ENCODE measurements around the gene GRAP. TPM values are rescaled to one million over a fixed set of nuclear protein-coding genes. Genes with fewer than 3 reads are reported as not detected.
"Not testable (repeated sequence)": the region's sequence is repeated elsewhere in the genome, so short reads cannot be mapped to it uniquely, and the experiment has no call there.

GRAP gene
- total and polyA plus RNA-seq, 5 donors = 2.3 to 4.1 (median 3.2) TPM

GRCh38 chr17:19023209-19023999, 23.4 kb downstream of the GRAP start:
- no peak for ATAC-seq
- WGBS = 76% methylated on average over 9 of the region's 9 CpGs
- H3K4me3 ChIP-seq (ENCODE audit: low read length) = no peak overlapping the region
- intact Hi-C loops (cut with DNase I) = no loop called here
- no peaks in the 10 kb centered on the region for H3K4me1 ChIP-seq (ENCODE audit: control insufficient read depth, insufficient read depth, low read length)
- H3K9me3 ChIP-seq (ENCODE audit: control insufficient read depth, low read length) = no peaks in the 10 kb centered on the region
- peak in 2 of 3 donors; percentile 4 to 24 for DNase-seq
- no peak overlapping the region for H3K27ac ChIP-seq (ENCODE audit: low read length)
- H3K27me3 ChIP-seq (ENCODE audit: control insufficient read depth, insufficient read depth) = no peaks in the 10 kb centered on the region

GRCh38 chr17:19022747-19023146, 24.0 kb downstream of the GRAP start:
- H3K9me3 ChIP-seq (ENCODE audit: control insufficient read depth, low read length) = no peaks in the 10 kb centered on the region
- ATAC-seq (no peak), DNase-seq (peak in 2 of 3 donors; percentile 7 to 38)
- H3K4me1 ChIP-seq (ENCODE audit: control insufficient read depth, insufficient read depth, low read length) = no peaks in the 10 kb centered on the region
- no peak overlapping the region for H3K4me3 ChIP-seq (ENCODE audit: low read length)
- no peaks in the 10 kb centered on the region for H3K27me3 ChIP-seq (ENCODE audit: control insufficient read depth, insufficient read depth)
- intact Hi-C loops (cut with DNase I) = no loop called here
- WGBS = 80% methylated on average over 6 of the region's 6 CpGs
- no peak overlapping the region for H3K27ac ChIP-seq (ENCODE audit: low read length)

- intact Hi-C loops (cut with DNase I) = no loop called here
- 93% methylated on average over 5 of the region's 5 CpGs for WGBS
- peak in 2 of 3 donors; percentile 2 to 25 for DNase-seq
Observed at GRCh38 chr17:19022128-19022527, 24.6 kb downstream of the GRAP start.

GRCh38 chr17:19021622-19022083, 25.1 kb downstream of the GRAP start:
- intact Hi-C loops (cut with DNase I) = no loop called here
- DNase-seq (peak; percentile 28 to 66 (median 60)), ATAC-seq (no peak)
- no peaks in the 10 kb centered on the region for H3K9me3 ChIP-seq (ENCODE audit: control insufficient read depth, low read length)
- no peak overlapping the region for H3K27ac ChIP-seq (ENCODE audit: low read length)
- no peaks in the 10 kb centered on the region for H3K27me3 ChIP-seq (ENCODE audit: control insufficient read depth, insufficient read depth)
- 95% methylated on average over 24 of the region's 24 CpGs for WGBS
- H3K4me1 ChIP-seq (ENCODE audit: control insufficient read depth, insufficient read depth, low read length) = no peaks in the 10 kb centered on the region
- H3K4me3 ChIP-seq (ENCODE audit: low read length) = no peak overlapping the region

More at GRCh38 chr17:19022128-19022527, 24.6 kb downstream of the GRAP start:
- Histone ChIP-seq H3K27ac (ENCODE audit: low read length) (no peak overlapping the region), H3K4me1 (ENCODE audit: control insufficient read depth, insufficient read depth, low read length) (no peaks in the 10 kb centered on the region), H3K4me3 (ENCODE audit: low read length) (no peak overlapping the region), H3K27me3 (ENCODE audit: control insufficient read depth, insufficient read depth) (no peaks in the 10 kb centered on the region), H3K9me3 (ENCODE audit: control insufficient read depth, low read length) (no peaks in the 10 kb centered on the region)
- no peak for ATAC-seq

GRCh38 chr17:19021011-19021621, 25.6 kb downstream of the GRAP start:
- DNase-seq = peak; percentile 3 to 37 (median 14)
- H3K9me3 ChIP-seq (ENCODE audit: control insufficient read depth, low read length); H3K4me3 ChIP-seq (ENCODE audit: low read length); H3K4me1 ChIP-seq (ENCODE audit: control insufficient read depth, insufficient read depth, low read length); ATAC-seq; H3K27me3 ChIP-seq (ENCODE audit: control insufficient read depth, insufficient read depth); intact Hi-C loops (cut with DNase I); H3K27ac ChIP-seq (ENCODE audit: low read length): not testable (repeated sequence)
- WGBS = 93% methylated on average over 7 of the region's 7 CpGs

GRCh38 chr17:19020016-19020415, 26.7 kb downstream of the GRAP start:
- H3K4me3 ChIP-seq (ENCODE audit: low read length) = no peak overlapping the region
- peak in 1 of 3 donors; percentile 0 for DNase-seq
- H3K4me1 ChIP-seq (ENCODE audit: control insufficient read depth, insufficient read depth, low read length) = no peaks in the 10 kb centered on the region
- intact Hi-C loops (cut with DNase I) = no loop called here
- no peaks in the 10 kb centered on the region for H3K27me3 ChIP-seq (ENCODE audit: control insufficient read depth, insufficient read depth)
- WGBS = 90% methylated on average over 3 of the region's 3 CpGs
- no peak for ATAC-seq
- H3K9me3 ChIP-seq (ENCODE audit: control insufficient read depth, low read length) = no peaks in the 10 kb centered on the region
- H3K27ac ChIP-seq (ENCODE audit: low read length) = no peak overlapping the region

GRCh38 chr17:19019041-19019941, 27.5 kb downstream of the GRAP start:
- WGBS = 57% methylated on average over 27 of the region's 27 CpGs
- H3K27me3 ChIP-seq (ENCODE audit: control insufficient read depth, insufficient read depth) = no peaks in the 10 kb centered on the region
- H3K4me1 ChIP-seq (ENCODE audit: control insufficient read depth, insufficient read depth, low read length) = no peaks in the 10 kb centered on the region
- no peak overlapping the region for H3K27ac ChIP-seq (ENCODE audit: low read length)
- DNase-seq = peak; percentile 11 to 48 (median 30)
- H3K9me3 ChIP-seq (ENCODE audit: control insufficient read depth, low read length) = no peaks in the 10 kb centered on the region
- intact Hi-C loops (cut with DNase I) = no loop called here
- no peak overlapping the region for H3K4me3 ChIP-seq (ENCODE audit: low read length)
- no peak for ATAC-seq

GRCh38 chr17:19018600-19018950, 28.2 kb downstream of the GRAP start:
- H3K4me1 ChIP-seq (ENCODE audit: control insufficient read depth, insufficient read depth, low read length) = no peaks in the 10 kb centered on the region
- no peaks in the 10 kb centered on the region for H3K9me3 ChIP-seq (ENCODE audit: control insufficient read depth, low read length)
- ATAC-seq (no peak), DNase-seq (peak in 2 of 3 donors; percentile 7 to 33)
- no peak overlapping the region for H3K27ac ChIP-seq (ENCODE audit: low read length)
- H3K27me3 ChIP-seq (ENCODE audit: control insufficient read depth, insufficient read depth) = no peaks in the 10 kb centered on the region
- WGBS = 81% methylated on average over 6 of the region's 6 CpGs
- H3K4me3 ChIP-seq (ENCODE audit: low read length) = no peak overlapping the region
- intact Hi-C loops (cut with DNase I) = no loop called here

GRCh38 chr17:19017804-19018599, 28.8 kb downstream of the GRAP start:
- no peak for ATAC-seq
- intact Hi-C loops (cut with DNase I) = no loop called here
- no peaks in the 10 kb centered on the region for H3K9me3 ChIP-seq (ENCODE audit: control insufficient read depth, low read length)
- no peak overlapping the region for H3K27ac ChIP-seq (ENCODE audit: low read length)
- H3K4me3 ChIP-seq (ENCODE audit: low read length) = no peak overlapping the region
- 80% methylated on average over 16 of the region's 16 CpGs for WGBS
- peak; percentile 2 to 33 (median 24) for DNase-seq
- H3K27me3 ChIP-seq (ENCODE audit: control insufficient read depth, insufficient read depth) = no peaks in the 10 kb centered on the region
- no peaks in the 10 kb centered on the region for H3K4me1 ChIP-seq (ENCODE audit: control insufficient read depth, insufficient read depth, low read length)

GRCh38 chr17:19017401-19017800, 29.4 kb downstream of the GRAP start:
- ATAC-seq (no peak), DNase-seq (peak in 2 of 3 donors; percentile 5 to 48)
- Histone ChIP-seq H3K27ac (ENCODE audit: low read length) (no peak overlapping the region), H3K4me3 (ENCODE audit: low read length) (no peak overlapping the region), H3K9me3 (ENCODE audit: control insufficient read depth, low read length) (no peaks in the 10 kb centered on the region), H3K4me1 (ENCODE audit: control insufficient read depth, insufficient read depth, low read length) (no peaks in the 10 kb centered on the region), H3K27me3 (ENCODE audit: control insufficient read depth, insufficient read depth) (no peaks in the 10 kb centered on the region)
- intact Hi-C loops (cut with DNase I) = no loop called here
- WGBS = 69% methylated on average over 12 of the region's 12 CpGs

Data from right cardiac atrium (tissue), 5 donors.